ENCODE measurements around the gene C12orf76.
"Not testable (repeated sequence)": the region's sequence is repeated elsewhere in the genome, so short reads cannot be mapped to it uniquely, and the experiment has no call there.

Gene C12orf76

GRCh38 chr12:110023059-110023980 lies 25.0 kb downstream of the C12orf76 start:
- DNase-seq (ENCODE audit: low spot score) (no peak), FAIRE-seq (no peak)

DNA sequence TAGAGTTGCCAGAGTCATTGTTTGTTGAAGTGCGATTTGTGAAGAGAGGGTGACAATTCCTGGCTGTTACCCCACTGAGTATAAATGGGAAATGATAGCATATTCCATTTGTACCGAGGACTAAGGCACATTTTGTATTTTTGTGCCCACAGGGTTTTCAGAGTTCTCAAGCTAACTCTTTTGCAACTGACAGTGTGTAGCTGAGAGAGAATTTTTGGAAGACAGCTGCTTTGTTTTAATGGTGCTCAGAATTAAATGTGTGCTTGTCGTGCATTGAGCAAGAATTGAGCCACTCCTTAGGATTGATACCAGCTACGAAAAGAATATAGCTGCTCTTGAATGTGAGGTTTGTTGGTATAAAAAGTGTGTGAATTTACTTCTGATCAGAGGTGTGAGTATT lies 27.4 kb downstream of the C12orf76 start:
- DNase-seq (ENCODE audit: low spot score) (no peak), FAIRE-seq (no peak)

- DNase-seq (ENCODE audit: low spot score) (no peak), FAIRE-seq (no peak)
Observed at GRCh38 chr12:110015132-110015531, 33.2 kb downstream of the C12orf76 start.

DNA sequence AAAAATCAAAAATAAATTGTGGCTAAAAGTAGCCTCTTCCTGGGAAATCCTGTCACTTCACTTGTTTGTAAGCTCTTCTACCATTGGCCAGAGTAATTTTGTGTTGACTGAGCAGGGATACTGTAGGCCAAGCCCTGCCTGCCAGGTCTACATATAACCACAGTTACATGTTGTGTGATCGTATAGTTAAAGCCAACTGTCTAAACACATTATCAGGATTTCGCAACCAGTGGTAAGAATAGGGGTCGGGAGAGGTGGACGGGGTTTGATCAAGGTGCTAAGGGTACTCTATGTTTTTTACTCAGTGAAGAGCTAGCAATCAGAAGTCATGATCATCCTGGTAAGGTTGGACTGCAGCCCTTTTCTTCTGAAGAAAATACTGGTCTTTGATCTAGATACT lies 35.7 kb downstream of the C12orf76 start:
- no peak for FAIRE-seq
- no peak for DNase-seq (ENCODE audit: low spot score)

- FAIRE-seq = no peak
- no peak for DNase-seq (ENCODE audit: low spot score)
Observed at GRCh38 chr12:110012137-110012536, 36.2 kb downstream of the C12orf76 start.

DNA sequence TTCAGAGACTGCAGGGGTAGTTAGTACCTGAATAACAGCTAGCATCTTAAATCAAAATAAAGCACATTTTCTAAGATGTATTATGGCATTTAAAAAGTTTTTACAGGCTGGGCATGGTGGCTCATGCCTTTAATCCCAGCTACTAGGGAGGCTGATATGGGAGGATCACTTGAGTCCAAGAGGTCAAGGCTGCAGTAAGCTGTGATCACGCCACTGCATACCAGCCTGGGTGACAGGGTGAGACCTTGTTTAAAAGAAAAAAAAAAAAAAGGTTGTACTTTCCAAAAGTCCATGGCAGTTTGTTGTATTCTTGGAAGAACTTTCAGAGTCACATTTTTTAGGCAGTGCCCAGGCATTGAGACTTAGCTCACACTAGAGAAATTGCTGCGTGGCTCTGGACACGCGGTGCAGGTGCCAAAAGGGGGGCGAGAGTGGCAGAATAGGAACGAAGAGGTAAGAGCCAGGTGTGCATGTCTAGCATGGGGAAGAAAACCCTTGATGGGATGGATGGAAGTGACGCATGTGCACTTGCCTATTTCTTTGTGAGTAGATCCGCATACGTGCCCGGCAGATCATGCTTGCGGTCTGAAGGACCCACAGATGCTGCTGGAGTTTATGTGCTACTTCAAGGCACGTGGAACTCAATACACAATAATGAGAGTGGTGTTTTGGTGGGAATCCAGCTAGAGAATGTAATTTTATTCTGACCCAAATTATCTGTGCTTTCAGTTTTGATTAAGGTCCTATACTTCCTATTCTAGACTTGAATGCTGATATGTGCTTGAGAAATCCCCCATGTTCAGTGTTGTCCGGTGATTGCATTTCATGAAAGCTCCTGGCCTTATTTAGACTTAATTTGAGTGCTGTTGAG lies 37.2 kb downstream of the C12orf76 start:
- no peak for FAIRE-seq
- DNase-seq (ENCODE audit: low spot score) = no peak

GRCh38 chr12:110008681-110009398 lies 39.5 kb downstream of the C12orf76 start:
- FAIRE-seq; DNase-seq (ENCODE audit: low spot score): not testable (repeated sequence)

- FAIRE-seq = no peak
- no peak for DNase-seq (ENCODE audit: low spot score)
Observed at GRCh38 chr12:110007881-110008280, 40.4 kb downstream of the C12orf76 start.

- FAIRE-seq = no peak
- no peak for DNase-seq (ENCODE audit: low spot score)
Observed at GRCh38 chr12:110006115-110006514, 42.2 kb downstream of the C12orf76 start.

- FAIRE-seq (no peak), DNase-seq (ENCODE audit: low spot score) (no peak)
Observed at GRCh38 chr12:110005319-110005973, 42.9 kb downstream of the C12orf76 start.

- no peak for FAIRE-seq
- DNase-seq (ENCODE audit: low spot score) = no peak
Observed at GRCh38 chr12:110004598-110004997, 43.7 kb downstream of the C12orf76 start.

GRCh38 chr12:110002676-110003515 lies 45.4 kb downstream of the C12orf76 start:
- FAIRE-seq (no peak), DNase-seq (ENCODE audit: low spot score) (no peak)

- no peak for FAIRE-seq
- DNase-seq (ENCODE audit: low spot score) = no peak
Observed at GRCh38 chr12:110001596-110001995, 46.7 kb downstream of the C12orf76 start.

DNA sequence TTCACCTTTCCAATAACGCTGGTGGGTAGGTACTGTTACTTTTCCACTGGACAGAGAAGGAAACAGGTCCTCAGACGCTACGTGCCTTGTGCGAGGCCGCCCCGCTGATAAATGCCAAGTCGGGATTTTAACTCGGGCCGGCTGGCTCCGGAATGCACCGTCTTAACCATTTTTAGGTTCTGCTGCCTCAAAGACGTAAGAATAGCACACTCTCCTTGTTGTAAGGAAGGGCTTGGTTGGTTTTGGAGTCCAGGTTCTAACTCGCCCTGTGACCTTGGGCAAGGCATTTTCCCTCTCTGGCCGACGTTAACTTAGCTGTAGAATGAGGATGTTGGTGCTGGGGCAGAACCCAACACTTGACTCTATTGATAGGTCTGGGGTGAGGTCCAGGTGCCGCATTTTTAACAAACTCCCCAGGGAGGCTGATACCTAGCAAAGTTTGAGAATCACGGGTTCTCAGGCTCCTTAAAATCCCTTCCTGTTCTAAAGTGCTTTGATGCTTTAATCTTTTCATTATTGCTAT lies 48.3 kb downstream of the C12orf76 start:
- FAIRE-seq (no peak), DNase-seq (ENCODE audit: low spot score) (no peak)

DNA sequence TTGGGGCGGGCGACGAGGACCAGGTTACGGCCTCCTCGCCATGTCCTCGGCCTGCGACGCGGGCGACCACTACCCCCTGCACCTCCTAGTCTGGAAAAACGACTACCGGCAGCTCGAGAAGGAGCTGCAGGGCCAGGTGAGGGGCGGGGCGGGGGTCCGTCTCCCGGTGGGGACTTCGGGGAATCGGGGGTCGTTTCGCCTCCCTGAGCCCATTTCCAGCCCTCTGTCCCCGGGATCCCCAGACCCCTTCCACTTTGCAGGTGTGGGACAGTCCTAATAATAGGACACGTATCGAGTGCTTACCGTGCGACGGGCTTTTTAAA lies 48.7 kb downstream of the C12orf76 start:
- no peak for FAIRE-seq

DNA sequence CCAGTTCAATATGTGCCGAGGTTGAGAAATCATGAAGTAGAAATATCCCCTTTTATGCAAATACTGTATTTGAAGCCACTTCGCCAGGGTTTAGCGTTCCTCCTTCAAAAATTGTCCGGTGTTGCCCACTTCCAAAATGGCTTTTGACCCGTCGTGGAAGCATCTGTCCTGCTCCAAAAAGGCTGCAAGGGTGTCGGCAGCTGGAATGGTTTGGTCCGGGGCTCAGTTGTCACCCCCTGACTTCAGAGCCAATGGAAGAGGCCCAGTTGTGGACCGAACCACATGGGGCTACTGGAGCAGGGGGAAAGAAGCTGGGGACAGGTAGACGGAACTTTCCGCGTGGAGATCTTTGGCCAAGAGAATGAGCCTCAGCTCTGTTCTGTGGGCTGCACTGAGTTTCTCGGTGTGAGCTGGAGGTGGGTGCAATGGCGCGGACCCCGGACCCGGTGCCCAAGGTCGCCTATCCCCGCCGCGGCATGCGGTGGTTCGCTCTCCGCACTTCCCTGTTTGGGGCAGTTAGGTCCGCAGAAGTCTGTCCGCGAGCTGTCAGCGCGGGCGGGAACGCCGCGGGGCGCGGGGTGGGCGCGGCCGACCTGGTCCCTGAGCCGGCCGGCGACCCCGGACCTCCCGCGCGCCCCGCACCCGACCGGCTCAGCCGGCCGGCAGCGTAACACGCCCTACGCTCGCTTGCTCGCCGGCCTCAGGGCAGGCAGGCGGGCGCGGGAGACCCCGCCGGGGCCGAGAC lies 49.2 kb downstream of the C12orf76 start, which contains the start of gene ANKRD13A:
Gene ANKRD13A, plus strand, starts transcription at position 527 of the 745 bp plus-strand sequence. CDS start 259 bp downstream, outside the sequence.
- FAIRE-seq = no peak
- DNase-seq (ENCODE audit: low spot score) = peak; percentile 84

More for the DNA sequence above, 48.7 kb downstream of the C12orf76 start:
- no peak for DNase-seq (ENCODE audit: low spot score)

DNA sequence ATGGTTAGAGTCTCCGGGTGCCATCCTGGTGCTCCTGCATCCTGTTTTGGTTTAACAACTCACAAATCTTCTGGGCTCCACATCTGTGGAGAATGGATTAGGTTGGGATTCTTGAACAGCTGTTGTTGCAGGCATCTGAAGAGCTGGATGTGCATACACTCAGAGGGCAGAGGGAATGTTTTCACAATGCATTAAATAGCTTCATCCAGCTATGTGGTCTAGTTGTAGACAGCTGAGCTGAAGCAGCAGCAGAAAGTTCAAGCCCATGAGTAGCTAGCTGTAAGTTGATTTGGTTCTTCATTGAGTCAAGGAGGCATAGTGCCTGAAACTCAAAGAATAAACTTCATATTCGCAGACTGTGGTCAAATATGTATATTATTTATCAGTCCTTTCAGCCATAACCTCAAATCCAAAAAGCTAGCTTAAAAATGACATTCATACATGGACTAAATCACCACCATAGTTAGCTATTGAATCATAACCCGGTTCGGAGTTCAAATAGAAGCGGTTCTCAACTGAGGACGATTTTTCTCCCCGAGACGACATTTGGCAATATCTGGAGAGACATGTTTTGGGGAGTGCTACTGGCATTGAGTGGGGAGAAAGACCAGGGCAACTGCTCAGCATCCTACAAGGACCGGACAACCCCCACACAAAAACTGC lies 50.0 kb downstream of the C12orf76 start:
- FAIRE-seq (no peak), DNase-seq (ENCODE audit: low spot score) (no peak)

DNA sequence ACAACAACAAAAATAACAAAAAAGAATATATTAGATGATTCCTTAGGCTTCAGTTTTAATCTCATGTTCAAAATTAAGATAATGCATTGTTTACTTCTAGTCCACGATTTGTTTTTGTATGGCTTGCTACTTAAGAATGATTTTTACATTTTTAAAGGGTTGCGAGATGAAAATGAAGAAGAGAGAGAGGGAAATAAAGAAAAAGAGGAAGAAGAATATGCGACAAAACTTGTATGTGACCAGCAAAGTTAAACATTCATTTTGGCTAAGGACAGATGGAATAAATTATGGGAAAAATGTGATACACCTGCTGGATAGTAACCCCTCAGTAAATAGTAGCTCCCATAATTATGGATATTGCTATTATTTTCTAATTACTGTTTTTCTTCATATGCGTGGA lies 50.9 kb downstream of the C12orf76 start:
- FAIRE-seq (no peak), DNase-seq (ENCODE audit: low spot score) (no peak)

DNA sequence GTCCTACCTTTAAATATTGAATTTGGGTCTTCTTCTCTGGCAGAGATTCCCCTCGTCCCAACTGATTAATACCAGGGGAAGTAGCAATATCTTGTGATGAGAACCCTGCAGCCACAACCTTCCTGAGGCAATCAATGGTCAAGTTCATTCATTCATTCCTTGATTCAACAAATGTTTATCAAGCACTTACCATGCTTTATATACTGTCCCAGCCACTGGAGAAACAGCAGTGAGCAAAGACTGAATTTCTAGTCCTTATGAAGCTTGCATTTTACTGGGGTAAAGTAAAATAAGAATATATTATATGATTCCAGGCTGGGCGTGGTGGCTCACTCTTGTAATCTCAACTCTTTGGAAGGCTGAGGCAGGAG lies 51.9 kb downstream of the C12orf76 start:
- DNase-seq (ENCODE audit: low spot score) (no peak), FAIRE-seq (no peak)

Measured in urothelium cell line (cell line).